HG03103 (cell line): ENCODE results near the gene ECI2.
"Not testable (repeated sequence)": the region's sequence is repeated elsewhere in the genome, so short reads cannot be mapped to it uniquely, and the experiment has no call there.

Experiments
- ATAC-seq: cut with Tn5 transposase; IDR thresholded peaks from one replicate; pipeline ENCODE4 v1.9.1; 2021; ENCODE audit warnings: low read depth; ENCODE audit not compliant: unreplicated experiment

ECI2 gene

DNA sequence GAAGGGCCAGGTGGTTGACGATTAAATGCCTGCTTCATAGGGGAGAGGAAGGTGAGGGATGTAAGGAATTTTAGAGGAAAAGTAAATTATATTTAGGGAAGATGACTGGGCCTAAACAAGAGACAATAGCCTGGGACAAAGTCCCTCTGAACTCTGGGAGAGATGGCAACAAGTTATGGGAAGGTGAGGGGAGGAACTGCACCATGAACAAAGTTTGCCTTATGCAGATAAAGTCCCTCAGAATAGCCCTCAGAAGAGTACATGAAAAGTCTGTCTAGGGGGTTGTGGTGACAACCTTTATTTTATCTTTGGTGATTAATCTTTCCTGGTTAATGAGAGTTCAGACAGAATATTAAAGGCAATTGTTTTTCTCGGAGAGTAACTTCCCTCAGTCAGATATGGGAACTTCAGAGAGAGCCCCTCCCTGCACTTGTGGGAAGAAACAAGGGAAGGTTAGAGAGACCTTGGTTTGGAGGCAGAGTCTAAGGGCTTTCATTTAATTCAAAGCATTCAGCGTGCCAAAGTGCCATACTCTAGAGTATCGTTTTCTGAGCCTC, 29.3 kb downstream of the ECI2 start:
- no peak for ATAC-seq

DNA sequence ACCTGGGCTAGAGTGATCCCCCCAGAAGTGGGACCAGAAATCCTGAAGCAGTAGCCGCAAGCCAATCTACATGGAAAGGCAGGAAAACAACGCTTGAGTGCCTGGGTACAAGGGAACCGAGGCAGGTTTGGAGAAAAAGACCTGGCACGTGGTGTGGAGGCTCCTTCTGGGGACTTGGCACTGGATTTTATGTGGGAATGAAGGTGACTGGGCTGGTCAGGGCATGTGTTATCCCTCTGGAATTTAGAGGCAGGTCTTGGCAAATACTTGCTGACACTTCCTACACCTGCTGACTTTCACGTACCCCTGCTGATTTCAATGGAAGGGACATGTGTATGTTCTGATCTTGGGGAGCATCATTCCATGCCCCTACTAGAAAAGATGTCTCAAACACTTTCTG, 31.4 kb downstream of the ECI2 start:
- ATAC-seq: no peak

DNA sequence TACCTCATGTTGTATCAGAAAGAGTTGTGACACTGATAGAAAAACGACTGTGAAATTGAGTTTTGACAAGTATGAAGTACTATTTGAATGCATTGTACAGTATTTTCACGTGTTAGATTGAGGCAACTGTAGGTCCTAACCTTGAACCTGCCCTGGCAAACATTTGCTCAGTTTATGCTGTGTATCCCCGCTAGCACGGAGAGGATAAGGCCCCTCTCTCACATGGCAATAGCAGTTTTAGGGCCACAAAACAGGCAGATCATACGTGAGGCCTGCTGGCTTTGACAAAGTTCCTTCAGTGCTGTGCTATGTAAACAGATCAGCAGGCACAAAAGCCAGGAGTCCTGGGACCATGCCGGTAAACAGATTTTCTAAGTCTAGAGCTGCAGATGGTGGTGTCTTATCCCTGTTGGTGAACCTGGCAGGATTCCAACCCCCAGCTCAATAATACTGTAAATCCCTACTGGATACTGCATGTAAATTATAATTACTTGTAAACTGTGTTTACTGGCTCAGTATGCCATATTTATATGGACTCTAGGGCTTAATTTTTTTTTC, 32.6 kb downstream of the ECI2 start:
- ATAC-seq: no peak

DNA sequence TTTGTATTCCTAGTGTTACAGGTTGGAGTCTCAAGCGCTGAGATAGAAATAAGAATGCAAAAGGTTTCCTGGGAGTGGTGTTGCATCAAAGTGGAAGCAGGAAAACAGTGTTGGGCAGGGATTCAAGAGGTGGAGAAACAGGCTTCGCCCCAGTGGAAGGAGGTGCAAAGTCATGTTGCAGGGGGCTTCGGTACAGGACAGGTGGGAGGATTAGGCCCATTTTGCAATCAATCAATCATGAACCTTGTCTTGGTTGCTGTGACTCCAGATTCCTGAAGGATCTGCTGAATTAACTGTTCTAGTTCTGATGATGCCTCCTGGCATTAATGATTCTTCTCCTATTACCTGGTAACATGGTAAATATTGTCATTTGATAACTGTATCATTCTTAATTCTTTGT, 34.1 kb downstream of the ECI2 start:
- ATAC-seq: no peak

DNA sequence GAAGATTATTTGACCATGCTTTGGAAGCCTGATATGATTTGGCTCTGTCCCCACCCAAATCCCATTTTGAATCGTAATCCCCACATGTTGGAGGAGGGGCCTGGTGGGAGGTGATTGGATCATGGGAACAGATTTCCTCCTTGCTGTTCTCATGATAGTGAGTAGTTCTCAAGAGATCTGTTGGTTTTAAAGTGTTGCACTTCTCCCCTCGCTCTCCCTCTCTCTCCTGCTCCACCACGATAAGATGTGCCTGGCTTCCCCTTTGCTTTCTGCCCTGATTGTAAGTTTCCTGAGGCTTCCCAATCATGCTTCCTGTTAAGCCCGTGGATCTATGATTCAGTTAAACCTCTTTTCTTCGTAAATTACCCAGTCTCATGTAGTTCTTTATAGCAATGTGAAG, 34.7 kb downstream of the ECI2 start:
- ATAC-seq: no peak

DNA sequence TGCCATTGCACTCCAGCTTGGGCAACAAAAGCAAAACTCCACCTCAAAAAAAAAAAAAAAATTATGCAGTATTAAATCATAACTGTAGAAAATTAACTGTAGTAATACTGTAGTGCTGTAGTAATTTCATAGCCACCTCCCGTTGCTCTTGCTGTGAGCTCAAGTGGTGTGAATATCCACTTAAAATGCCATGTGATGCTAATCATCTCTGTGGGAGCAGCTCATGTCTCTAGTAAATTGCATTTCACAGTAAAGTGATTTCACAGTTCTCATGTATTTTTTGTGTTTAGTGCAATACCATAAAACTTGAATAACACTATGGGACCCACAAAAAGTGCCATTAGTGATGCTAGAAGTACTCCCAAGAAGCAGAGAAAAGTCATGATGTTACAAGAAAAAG, 42.1 kb downstream of the ECI2 start:
- ATAC-seq: no peak

DNA sequence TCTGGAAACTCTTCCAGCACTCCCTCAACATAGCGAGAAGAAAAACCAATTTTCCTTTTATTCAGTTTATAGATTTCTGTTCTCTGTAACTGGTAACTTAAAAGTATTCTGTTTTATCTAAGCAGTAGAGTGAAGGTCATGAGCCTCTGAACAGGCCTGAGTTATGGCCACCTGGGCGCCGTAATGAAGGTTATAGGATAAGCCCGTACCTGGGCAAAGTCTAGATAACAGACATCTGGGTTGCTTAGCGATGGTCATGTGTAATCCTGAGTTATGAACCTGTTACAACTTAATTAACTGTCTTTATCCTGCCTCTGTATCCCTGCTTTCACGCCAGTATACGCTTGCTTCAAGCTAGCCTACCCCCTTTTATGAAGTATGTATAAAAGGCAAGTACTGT, 43.4 kb downstream of the ECI2 start:
- ATAC-seq: no peak

DNA sequence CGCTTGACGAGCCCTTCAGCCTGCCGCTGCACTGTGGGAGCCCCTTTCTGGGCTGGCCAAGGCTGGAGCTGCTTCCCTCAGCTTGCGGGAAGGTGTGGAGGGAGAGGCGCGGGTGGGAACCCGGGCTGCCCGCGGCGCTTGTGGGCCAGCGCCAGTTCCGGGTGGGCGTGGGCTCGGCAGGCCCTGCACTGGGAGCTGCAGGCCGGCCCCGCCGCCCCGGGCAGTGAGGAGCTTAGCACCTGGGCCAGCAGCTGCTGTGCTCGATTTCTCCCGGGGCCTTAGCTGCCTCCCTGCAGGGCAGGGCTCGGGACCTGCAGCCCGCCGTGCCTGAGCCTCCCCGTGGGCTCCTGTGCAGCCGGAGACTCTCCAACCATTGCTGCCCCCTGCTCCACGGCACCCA, 45.3 kb downstream of the ECI2 start:
- not testable (repeated sequence) for ATAC-seq

DNA sequence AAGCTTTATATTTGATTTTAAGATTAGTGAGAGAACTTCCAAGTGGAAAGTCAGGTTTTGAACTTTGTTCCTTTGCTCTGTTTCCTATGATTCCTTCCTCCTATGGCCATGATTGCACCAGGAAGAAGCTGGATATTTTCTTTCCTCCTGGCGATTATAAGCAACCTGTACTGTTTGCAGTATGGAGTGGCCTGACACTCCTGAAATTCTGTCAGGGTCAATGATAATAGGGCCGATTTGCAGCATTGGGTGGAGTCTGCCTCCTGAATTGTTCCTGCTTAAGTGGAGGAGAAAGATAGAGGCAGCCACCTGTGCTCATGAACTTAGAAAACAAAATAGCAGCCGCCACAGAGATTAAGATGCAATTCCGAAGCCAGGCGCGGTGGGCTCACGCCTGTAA, 46.7 kb downstream of the ECI2 start:
- no peak for ATAC-seq

DNA sequence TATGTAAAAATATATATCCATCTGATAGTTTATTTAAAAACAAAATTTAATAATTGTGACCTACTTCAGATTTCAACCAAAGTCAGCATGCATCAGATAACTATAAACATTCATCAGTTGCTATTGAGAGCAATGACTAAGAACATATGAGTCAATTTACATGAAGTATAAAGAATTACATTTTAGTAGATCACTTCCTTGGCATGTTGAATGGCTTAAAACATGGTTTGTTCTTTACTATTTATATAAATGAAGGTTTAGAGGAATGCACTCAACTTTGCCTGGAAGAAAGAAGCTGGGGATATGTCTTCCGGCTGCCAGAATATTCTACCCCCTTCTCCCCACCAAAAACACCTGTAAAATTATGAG, 50.1 kb downstream of the ECI2 start:
- ATAC-seq: no peak

DNA sequence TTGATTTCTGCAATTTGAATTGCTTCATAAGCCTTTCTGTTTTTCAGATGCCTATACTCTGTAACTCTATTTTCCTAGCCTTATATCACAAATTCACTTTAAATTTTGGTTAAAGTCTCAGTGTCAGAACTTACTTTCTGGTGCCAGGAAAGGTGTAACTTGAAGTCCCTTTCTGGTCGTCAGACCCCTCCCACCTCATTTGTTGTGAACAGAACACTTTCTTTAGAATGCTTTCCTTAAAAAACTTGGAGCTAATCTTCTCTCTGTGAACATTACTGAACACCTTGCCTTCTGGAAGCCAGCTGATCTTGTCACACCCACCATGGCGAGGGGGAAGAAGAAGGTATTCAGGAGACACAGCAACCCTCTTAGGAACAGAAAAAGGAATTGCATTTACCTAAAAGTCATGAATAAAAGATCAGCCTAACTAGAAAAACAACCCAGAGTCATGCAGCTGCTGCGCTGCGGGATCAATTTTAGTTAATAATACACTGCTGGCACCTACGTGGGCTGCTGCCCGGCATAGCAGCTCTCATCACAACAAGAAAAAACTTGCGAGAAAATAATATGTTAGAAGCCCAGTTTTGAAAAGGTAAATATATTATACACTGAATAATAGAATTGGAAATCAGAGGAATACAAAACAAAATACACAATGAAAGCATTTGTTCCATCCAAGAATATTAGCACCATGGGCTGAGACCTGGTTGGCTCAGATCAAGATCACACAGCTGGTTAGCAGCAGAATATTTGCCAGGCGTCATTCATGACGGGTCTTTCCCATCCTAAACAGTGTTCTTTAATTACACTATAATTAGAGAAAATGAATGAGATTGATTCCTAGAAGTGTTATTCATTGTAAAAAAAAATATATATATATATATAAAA, 50.7 kb downstream of the ECI2 start:
- no peak for ATAC-seq

DNA sequence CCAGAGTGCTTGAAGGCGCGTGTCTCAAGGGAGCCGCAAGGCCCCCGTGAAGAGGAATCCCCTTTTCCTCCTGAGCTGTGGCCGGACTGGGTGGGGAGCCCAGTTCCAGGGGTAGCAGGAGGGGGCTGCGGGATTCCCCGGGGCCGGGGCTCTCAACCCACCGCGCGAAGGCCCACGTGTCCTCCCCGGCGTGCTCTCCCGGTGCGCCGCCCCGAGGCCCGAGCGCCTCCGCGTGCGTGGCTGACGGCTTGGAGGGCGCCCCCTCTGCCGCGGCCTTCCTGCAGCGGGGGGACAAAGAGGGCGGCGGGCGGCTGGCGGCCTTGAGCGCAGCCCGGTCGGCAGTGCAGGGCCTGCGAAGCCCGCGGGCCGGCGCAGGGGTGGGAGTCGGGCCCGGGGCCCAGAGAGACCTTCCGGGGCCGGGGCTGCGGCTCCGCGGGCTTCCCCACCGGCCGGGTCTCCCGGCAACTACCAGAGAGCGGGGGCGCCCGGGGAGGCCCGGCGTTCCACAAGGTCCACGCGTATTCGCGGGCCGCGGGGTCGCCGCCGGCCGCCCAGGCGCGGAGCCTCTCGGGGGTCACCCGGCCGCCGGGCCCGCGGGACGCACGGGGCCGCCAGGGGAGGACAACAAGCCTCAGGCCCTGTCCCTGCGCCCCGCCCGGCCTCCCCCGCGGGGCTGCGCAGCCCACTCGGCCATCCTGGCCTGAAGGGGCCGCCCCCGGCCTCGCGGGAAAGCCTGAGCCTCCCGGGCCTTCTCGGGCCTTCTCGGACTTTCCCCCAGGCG, 56.5 kb downstream of the ECI2 start, which contains the start of gene FAM217A:
Gene FAM217A (minus strand): TSS at position 447 of the 781 bp plus-strand sequence. CDS start 1,723 bp downstream, outside the sequence.
- no peak for ATAC-seq

DNA sequence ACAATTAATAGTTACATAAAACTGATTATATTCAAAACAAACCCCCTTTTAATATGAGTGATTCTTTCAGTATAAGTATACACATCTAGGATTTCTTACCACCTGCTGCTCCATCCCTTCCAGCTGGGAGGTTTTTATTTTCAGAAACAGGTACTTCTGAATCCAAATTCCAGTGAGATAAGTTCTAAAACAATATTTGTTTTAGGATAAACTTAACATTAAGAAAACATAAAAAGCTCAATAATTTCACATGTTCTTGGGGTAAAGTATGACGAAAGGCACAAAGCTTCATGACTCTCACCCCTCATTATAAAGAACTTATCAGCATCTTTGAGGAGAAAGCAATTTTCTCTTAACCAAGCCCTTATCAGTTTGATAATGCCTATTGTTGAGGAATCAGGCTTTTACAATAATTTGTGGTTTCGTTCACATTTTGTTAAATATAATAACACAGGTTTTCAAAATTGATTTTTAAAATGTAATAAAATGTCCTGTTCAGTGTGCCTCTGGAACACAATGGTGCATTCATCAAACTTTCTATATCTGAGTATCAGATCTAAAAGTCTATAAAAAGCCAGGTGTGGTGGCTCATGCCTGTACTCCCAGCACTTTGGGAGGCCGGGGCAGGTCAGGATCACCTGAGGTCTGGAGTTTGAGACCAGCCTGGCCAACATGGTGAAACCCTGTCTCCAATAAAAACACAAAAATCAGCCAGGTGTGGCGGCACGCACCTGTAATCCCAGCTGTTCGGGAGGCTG, 60.7 kb downstream of the ECI2 start:
- no peak for ATAC-seq

DNA sequence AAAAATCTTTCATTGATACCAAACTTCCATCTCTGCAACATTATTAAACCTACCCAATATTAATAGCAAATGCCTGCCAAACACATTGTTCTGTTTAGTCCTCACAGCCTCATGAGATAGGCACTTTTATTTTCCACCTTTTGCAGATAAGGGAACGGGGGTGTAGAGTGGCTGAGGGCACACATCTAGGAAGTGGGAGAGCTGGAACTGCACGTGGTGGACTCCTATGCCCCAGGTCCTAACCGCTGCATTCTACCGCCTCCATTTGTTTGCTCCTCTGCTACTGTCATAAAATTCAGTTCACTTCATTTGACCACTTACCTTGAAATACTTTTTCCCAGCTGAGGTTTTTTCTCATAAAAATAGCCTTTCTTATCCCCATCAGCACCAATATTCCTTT, 64.0 kb downstream of the ECI2 start:
- no peak for ATAC-seq

DNA sequence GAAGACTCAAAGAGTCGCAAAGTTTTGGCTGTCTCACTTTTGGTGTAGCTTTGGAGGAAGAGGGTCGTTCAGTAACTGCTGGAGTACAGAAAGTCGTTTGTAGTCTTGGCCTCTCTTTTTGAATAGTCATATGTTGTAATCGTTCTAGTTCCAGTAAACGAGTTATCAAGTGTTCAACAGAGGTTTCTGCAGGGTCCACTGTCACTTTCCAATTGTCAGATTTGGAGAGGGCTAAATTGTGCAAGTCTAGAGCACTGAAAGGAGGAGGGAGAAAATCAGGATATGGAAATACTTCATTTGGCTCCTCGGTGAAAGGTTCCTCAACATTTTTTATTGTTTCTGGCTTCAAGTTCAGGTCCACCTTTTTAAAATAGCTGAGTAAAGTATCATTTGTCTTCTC, 66.2 kb downstream of the ECI2 start:
- no peak for ATAC-seq

DNA sequence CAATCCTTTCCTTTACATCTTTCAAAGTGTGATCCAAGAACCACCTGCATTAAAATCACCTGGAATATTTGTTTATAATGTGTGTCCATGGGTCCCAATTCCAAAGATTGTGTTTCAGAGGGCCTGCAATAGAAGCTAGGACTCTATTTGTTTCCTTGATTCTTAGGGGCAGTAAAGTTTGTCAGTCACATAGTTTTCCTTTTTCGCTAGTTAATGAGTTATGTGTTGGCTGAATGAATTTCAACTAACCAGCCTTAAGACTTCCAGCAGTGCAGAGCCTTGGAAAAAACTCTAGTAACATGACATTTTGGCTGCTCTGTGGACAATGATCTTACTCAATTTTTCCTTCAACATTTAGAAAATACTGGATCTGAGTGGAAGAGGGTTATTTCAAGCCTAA, 67.7 kb downstream of the ECI2 start:
- no peak for ATAC-seq

DNA sequence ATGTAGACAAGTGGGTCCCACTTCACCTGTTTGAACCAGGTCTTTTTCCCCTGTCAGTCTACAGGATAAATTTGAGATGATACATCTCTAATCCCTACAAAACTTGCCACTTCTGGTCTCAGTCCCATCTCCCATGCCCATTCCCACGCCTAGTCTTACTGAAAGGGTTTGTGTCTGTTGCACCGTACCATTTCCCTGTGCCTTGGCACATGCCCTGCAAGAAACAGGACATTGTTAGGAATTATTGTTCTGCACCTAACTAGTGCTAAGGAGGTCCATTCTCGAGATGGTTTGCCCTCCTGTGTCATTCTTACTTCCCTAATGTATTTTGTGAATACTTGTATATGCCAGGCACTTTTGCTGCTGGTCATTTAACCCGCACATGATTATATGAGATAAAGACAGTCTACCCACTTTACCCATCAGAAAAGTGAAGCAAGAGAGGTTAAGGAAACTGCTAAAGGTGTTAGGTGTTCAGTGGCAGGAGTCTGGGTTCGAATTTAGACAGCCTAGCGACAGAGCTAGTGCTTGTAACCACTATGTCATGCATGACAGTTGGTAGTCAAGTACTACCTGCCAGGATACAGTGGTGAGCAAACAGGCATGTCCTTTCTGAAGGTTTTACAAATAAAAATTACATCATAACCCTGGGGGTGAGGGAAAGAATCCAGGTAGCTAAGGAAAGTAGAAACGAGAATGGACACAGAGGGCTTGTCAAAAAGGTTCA, 69.2 kb downstream of the ECI2 start:
- no peak for ATAC-seq
